HUES64 (cell line): Measurements from ENCODE around the gene CFAP45.

Source experiments
- H3K27ac ChIP-seq: 2 replicates; pipeline ENCODE4 v1.7.0; 2013; ENCODE audit warnings: low read depth, low read length, inconsistent platforms
- H3K27me3 ChIP-seq: 2 replicates; pipeline ENCODE4 v1.6.1; 2013; ENCODE audit warnings: mild to moderate bottlenecking, low read length; ENCODE audit not compliant: insufficient read depth
- H3K36me3 ChIP-seq: 2 replicates; pipeline ENCODE4 v1.6.1; 2013; ENCODE audit warnings: mild to moderate bottlenecking, low read length; ENCODE audit not compliant: insufficient read depth
- H3K4me1 ChIP-seq: 2 replicates; pipeline ENCODE4 v1.6.1; 2013; ENCODE audit warnings: mild to moderate bottlenecking, low read length, moderate library complexity; ENCODE audit not compliant: insufficient read depth
- H3K4me3 ChIP-seq: 2 replicates; pipeline ENCODE4 v1.5.1; 2013; ENCODE audit warnings: mild to moderate bottlenecking, low read length, moderate library complexity
- H3K9ac ChIP-seq: 2 replicates; pipeline ENCODE4 v1.6.1; 2013; ENCODE audit warnings: mild to moderate bottlenecking, low read depth, low read length
- H3K9me3 ChIP-seq: 2 replicates; pipeline ENCODE4 v1.6.1; 2013; ENCODE audit warnings: low read depth, low read length; ENCODE audit not compliant: insufficient read depth
- WGBS: fragments of 150-250, 120-280 bp; methylation state at CpG from one replicate; pipeline ENCODE4 v1.1.7; 2013; ENCODE audit warnings: missing lambda C conversion rate; 5-methylcytosine and 5-hydroxymethylcytosine counted together

The CFAP45 gene

GRCh38 chr1:159841749-159842148, 58.2 kb downstream of the CFAP45 start:
- no peaks in the 10 kb centered on the region for H3K27me3 ChIP-seq
- H3K9me3 ChIP-seq, result no peaks in the 10 kb centered on the region
- no peaks in the 10 kb centered on the region for H3K36me3 ChIP-seq
- H3K27ac ChIP-seq, result no peak overlapping the region
- no peak overlapping the region for H3K4me3 ChIP-seq
- 88% methylated on average over 2 of the region's 2 CpGs for WGBS
- no peaks in the 10 kb centered on the region for H3K4me1 ChIP-seq
- no peak overlapping the region for H3K9ac ChIP-seq

GRCh38 chr1:159839116-159839849, 60.7 kb downstream of the CFAP45 start:
- Histone ChIP-seq H3K27me3 (peaks cover 5% of the 10 kb centered on the region; the same call in 1 of the 2 replicates), H3K4me3 (no peak overlapping the region), H3K9me3 (no peaks in the 10 kb centered on the region), H3K4me1 (no peaks in the 10 kb centered on the region), H3K27ac (no peak overlapping the region), H3K36me3 (no peaks in the 10 kb centered on the region), H3K9ac (no peak overlapping the region)
- 92% methylated on average over 5 of the region's 5 CpGs for WGBS

- Histone ChIP-seq H3K36me3 (no peaks in the 10 kb centered on the region), H3K4me1 (no peaks in the 10 kb centered on the region), H3K9me3 (no peaks in the 10 kb centered on the region), H3K27ac (no peak overlapping the region), H3K4me3 (no peak overlapping the region), H3K27me3 (peaks cover 8% of the 10 kb centered on the region; the same call in 1 of the 2 replicates), H3K9ac (no peak overlapping the region)
- 94% methylated on average over 1 of the region's 1 CpG for WGBS
Measured at GRCh38 chr1:159838715-159839114, 61.2 kb downstream of the CFAP45 start.

- Histone ChIP-seq H3K9ac (no peak overlapping the region), H3K9me3 (no peaks in the 10 kb centered on the region), H3K27ac (no peak overlapping the region), H3K36me3 (no peaks in the 10 kb centered on the region), H3K4me1 (peaks cover 10% of the 10 kb centered on the region; the same call in 1 of the 2 replicates), H3K4me3 (no peak overlapping the region), H3K27me3 (peaks cover 20% of the 10 kb centered on the region; the same call in 1 of the 2 replicates)
- 87% methylated on average over 8 of the region's 8 CpGs for WGBS
Measured at GRCh38 chr1:159835862-159836525, 64.0 kb downstream of the CFAP45 start.

- H3K4me1 ChIP-seq, result peaks cover 10% of the 10 kb centered on the region; the same call in 1 of the 2 replicates
- no peak overlapping the region for H3K9ac ChIP-seq
- no peak overlapping the region for H3K4me3 ChIP-seq
- H3K36me3 ChIP-seq, result no peaks in the 10 kb centered on the region
- no peaks in the 10 kb centered on the region for H3K9me3 ChIP-seq
- no peak overlapping the region for H3K27ac ChIP-seq
- 87% methylated on average over 3 of the region's 3 CpGs for WGBS
- peaks cover 27% of the 10 kb centered on the region; the same call in 1 of the 2 replicates for H3K27me3 ChIP-seq
Measured at GRCh38 chr1:159835356-159835755, 64.6 kb downstream of the CFAP45 start.

- Histone ChIP-seq H3K36me3 (no peaks in the 10 kb centered on the region), H3K4me1 (peaks cover 10% of the 10 kb centered on the region; the same call in 1 of the 2 replicates), H3K9ac (no peak overlapping the region), H3K4me3 (no peak overlapping the region), H3K9me3 (no peaks in the 10 kb centered on the region), H3K27ac (no peak overlapping the region), H3K27me3 (peaks cover 31% of the 10 kb centered on the region; the same call in 1 of the 2 replicates)
- 86% methylated on average over 2 of the region's 2 CpGs for WGBS
Measured at GRCh38 chr1:159832309-159832708, 67.7 kb downstream of the CFAP45 start.

GRCh38 chr1:159831412-159832141, 68.4 kb downstream of the CFAP45 start:
- Histone ChIP-seq H3K4me1 (peaks cover 10% of the 10 kb centered on the region; the same call in 1 of the 2 replicates), H3K36me3 (no peaks in the 10 kb centered on the region), H3K27me3 (peaks cover 31% of the 10 kb centered on the region; the same call in 1 of the 2 replicates), H3K9ac (no peak overlapping the region), H3K4me3 (no peak overlapping the region), H3K27ac (no peak overlapping the region), H3K9me3 (no peaks in the 10 kb centered on the region)
- WGBS, result 46% methylated on average over 6 of the region's 7 CpGs

- Histone ChIP-seq H3K27ac (no peak overlapping the region), H3K4me1 (peaks cover 10% of the 10 kb centered on the region; the same call in 1 of the 2 replicates), H3K27me3 (peaks cover 31% of the 10 kb centered on the region; the same call in 1 of the 2 replicates), H3K9me3 (no peaks in the 10 kb centered on the region), H3K4me3 (no peak overlapping the region), H3K36me3 (no peaks in the 10 kb centered on the region), H3K9ac (no peak overlapping the region)
- 94% methylated on average over 8 of the region's 8 CpGs for WGBS
Measured at GRCh38 chr1:159830722-159831121, 69.2 kb downstream of the CFAP45 start.

- H3K9ac ChIP-seq, result no peak overlapping the region
- no peak overlapping the region for H3K4me3 ChIP-seq
- peaks cover 31% of the 10 kb centered on the region; the same call in 1 of the 2 replicates for H3K27me3 ChIP-seq
- 88% methylated on average over 18 of the region's 18 CpGs for WGBS
- peaks cover 10% of the 10 kb centered on the region; the same call in 1 of the 2 replicates for H3K4me1 ChIP-seq
- no peaks in the 10 kb centered on the region for H3K9me3 ChIP-seq
- H3K27ac ChIP-seq, result no peak overlapping the region
- no peaks in the 10 kb centered on the region for H3K36me3 ChIP-seq
Measured at GRCh38 chr1:159829822-159830465, 70.0 kb downstream of the CFAP45 start.

GRCh38 chr1:159829273-159829634, 70.7 kb downstream of the CFAP45 start:
- H3K27me3 ChIP-seq, result peaks cover 26% of the 10 kb centered on the region; the same call in 1 of the 2 replicates
- H3K9me3 ChIP-seq, result no peaks in the 10 kb centered on the region
- WGBS, result 34% methylated on average over 3 of the region's 3 CpGs
- no peak overlapping the region for H3K4me3 ChIP-seq
- no peak overlapping the region for H3K27ac ChIP-seq
- H3K9ac ChIP-seq, result no peak overlapping the region
- H3K36me3 ChIP-seq, result no peaks in the 10 kb centered on the region
- H3K4me1 ChIP-seq, result peaks cover 10% of the 10 kb centered on the region; the same call in 1 of the 2 replicates
